IPS-11a (cell line): ENCODE data around the gene GMCL2.
A peak's percentile ranks its signal among the peaks of the same experiment; 100 is the strongest.
"Not testable (repeated sequence)": the region's sequence is repeated elsewhere in the genome, so short reads cannot be mapped to it uniquely, and the experiment has no call there.

Source experiments
- H3K4me3 ChIP-seq: one replicate; pipeline ENCODE4 v1.5.1; 2013; ENCODE audit warnings: low read depth, low read length, control low read depth

The GMCL2 gene

GRCh38 chr5:178206166-178207101 lies 19.3 kb upstream of the GMCL2 start:
- H3K4me3 ChIP-seq: peak overlapping the region; percentile 100

- peak overlapping the region; percentile 100 for H3K4me3 ChIP-seq
Measured at GRCh38 chr5:178205749-178206047, 18.5 kb upstream of the GMCL2 start.

DNA sequence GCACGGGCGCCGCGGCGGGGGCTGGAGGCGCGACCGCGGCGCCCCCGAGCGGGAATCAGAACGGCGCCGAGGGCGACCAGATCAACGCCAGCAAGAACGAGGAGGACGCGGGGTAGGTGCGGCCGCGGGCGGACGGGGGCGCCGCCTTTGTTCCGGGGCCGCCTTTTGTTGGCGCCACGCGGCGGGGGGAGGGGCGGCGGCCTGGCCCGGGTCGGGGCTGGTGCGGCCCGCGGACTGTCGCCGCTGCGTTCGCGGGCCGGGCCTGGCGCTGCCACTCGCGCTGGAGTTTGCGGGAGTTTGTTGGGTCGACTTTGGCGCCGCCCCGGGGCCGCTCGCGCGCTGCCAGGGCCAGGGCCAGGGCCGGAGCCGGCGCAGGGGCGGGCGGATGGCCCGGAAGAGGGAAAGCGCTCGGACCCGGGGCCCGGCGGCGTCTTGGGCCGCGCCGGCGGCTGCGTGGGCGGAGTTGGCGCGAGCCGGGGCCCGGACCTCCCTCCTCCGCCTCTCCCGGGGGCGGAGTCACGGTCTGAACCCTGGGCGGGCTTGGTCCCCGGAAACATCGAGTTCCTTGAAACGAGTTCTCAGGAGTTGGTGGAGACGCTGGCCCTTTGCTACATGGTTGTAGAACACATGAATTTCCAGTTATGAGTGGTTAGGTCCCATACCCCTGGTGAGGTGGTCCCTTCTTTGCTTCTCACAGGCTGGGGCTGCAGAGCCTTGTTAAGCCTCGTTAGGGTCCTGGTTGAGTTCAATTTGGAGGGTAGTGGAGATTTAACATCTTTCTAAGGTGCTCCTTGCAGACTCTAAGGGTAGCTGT lies 18.0 kb upstream of the GMCL2 start:
- peak overlapping the region; percentile 100 for H3K4me3 ChIP-seq

- peak within 1 kb of the TSS; percentile 100 for H3K4me3 ChIP-seq
Measured at GRCh38 chr5:178204182-178204934, 17.2 kb upstream of the GMCL2 start, which contains the start of gene HNRNPAB. Gene HNRNPAB (plus strand): TSS chr5:178204533. CDS start chr5:178204838, 305 bp downstream.

DNA sequence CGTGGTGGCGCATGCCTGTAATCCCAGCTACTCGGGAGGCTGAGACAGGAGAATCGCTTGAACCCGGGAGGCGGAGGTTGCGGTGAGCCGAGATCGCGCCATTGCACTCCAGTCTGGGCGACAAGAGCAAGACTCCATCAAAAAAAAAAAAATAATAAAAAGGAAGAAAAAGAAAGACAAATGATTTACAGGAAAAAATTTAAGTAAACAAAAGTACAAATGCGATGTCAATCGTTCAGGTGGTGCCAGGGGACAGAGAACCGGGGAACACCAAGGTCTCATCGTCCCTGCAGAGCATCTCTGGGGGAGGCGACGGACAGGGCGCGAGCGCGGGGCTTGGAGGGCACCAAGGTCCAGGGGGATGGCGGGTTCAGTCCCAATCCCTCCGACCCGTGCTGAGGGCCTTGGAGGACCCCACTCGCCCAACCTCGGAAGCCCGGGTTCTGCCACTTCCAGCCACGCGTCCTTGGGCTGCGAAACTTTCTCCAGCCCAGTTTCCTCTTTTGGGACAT lies 16.6 kb upstream of the GMCL2 start:
- H3K4me3 ChIP-seq: peak overlapping the region; percentile 100

GRCh38 chr5:178202541-178202940 lies 15.4 kb upstream of the GMCL2 start:
- H3K4me3 ChIP-seq: no peak overlapping the region

DNA sequence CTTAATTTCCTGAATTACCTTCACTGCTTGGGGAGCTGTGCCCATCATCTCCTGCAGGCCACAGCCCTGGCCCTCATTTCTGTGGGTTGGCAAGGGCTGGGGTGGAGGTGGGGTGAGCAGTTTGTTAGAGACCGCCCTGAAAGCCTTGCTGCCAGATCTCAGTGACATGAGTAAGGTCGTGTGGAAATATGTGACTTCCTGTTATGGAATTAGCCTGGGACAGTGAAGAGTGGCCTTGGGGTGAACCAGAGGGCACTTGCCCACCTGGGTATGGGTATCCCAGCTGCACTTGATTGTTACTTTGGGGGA lies 14.7 kb upstream of the GMCL2 start:
- H3K4me3 ChIP-seq: no peak overlapping the region

DNA sequence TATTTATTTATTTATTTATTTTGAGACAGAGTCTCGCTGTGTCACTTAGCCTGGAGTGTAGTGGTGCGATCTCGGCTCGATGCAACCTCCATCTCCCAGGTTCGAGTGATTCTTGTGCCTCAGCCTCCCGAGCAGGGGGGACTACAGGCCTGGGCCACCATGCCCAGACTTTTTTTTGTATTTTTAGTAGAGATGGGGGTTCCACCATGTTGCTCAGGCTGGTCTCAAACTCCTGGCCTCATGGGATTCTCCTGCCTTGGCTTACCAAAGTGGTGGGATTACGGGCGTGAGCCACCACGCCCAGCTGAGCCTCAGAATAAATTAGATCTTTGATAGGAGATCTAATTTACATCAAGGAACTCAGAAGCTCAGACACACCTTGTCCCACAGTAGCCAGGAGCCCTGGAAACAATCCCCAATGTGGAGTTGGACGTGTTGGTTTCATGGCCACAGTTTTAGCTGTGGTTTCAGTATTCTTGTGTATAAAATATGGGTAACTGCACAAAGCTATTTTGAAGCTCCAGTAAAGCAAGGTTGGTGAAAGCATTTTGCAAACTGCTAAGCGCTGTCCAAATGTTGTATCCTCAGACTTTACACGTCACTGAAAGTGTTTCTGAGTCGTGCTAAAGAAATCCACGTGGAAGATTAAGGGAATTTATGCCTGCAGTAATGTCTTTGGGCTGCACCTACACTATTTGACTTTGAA lies 14.2 kb upstream of the GMCL2 start:
- H3K4me3 ChIP-seq: no peak overlapping the region

DNA sequence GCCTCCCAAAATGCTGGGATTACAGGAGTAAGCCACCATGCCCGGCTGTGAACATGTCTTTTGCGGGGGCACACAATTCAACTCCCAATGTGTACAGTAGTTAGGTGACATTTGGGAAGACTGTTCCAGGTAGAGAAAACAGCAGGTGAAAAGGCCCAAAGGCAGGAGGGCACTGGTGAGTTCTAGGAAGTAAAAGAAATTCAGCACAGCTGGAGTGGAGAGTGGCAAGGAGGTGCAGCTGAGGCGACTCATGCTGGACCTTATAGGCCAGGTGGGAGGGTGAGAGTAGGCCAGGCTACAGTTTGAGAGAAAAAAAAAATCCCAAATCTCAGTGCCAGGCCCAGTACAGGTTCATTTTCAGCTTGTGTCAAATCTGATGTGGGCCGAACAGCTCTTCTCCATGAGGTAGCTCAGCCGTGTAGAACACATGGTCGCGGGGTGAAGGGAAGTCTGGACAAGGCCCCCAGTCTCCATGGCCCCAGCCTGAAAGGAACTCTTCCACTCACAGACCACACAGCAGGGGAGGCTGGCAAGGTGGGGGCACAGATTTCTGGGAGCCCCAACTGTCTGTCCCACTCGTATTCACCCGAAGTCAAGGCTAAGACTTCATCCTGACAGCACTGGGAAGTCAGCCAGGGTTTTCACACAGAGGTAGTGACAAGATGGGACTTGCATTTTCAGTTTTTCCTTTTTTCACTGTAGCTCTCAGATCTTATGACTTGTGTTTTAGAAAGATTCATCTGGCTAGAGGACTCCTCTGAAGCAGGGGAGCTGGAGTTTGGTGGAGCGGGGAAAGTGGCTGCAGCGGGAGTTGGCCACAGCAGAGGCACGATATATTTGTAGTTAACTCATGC lies 12.6 kb upstream of the GMCL2 start:
- H3K4me3 ChIP-seq: no peak overlapping the region

GRCh38 chr5:178198706-178199105 lies 11.5 kb upstream of the GMCL2 start:
- H3K4me3 ChIP-seq: no peak overlapping the region

DNA sequence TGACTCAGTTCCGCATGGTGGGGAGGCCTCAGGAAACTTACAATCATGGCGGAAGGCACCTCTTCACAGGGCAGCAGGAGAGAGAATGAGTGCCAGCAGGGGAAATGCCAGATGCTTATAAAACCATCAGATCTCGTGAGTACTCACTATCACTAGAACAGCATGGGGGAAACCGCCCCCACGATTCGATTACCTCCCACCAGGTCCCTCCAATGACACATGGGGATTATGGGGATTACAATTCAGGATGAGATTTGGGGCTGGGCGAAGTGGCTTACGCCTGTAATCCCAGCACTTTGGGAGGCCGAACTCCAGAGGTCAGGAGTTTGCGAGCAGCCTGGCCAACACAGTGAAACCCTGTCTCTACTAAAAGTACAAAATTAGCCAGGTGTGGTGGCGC lies 11.0 kb upstream of the GMCL2 start:
- not testable (repeated sequence) for H3K4me3 ChIP-seq

DNA sequence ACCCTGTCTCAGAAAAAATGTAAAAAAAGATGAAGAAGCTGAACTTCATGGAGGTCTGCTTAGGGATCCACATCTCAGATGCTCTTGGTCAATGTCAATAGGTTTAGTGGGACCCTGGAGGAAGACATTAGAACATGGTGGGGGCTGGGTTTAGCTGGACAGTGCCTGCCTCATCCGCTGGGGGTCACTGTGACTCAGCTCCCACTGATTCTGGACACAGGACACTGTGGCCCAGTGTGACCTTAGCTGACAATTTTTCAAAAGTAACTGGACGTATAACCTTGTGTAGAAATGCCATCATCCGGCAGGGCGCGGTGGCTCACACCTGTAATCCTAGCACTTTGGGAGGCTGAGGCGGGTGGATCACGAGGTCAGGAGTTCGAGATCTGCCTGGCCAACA lies 9.8 kb upstream of the GMCL2 start:
- no peak overlapping the region for H3K4me3 ChIP-seq

GRCh38 chr5:178196281-178196812 lies 9.2 kb upstream of the GMCL2 start:
- H3K4me3 ChIP-seq: no peak overlapping the region

- no peak overlapping the region for H3K4me3 ChIP-seq
Measured at GRCh38 chr5:178194026-178194425, 6.9 kb upstream of the GMCL2 start.

- no peak overlapping the region for H3K4me3 ChIP-seq
Measured at GRCh38 chr5:178193251-178193809, 6.2 kb upstream of the GMCL2 start.

- H3K4me3 ChIP-seq: no peak overlapping the region
Measured at GRCh38 chr5:178192787-178193186, 5.6 kb upstream of the GMCL2 start.

DNA sequence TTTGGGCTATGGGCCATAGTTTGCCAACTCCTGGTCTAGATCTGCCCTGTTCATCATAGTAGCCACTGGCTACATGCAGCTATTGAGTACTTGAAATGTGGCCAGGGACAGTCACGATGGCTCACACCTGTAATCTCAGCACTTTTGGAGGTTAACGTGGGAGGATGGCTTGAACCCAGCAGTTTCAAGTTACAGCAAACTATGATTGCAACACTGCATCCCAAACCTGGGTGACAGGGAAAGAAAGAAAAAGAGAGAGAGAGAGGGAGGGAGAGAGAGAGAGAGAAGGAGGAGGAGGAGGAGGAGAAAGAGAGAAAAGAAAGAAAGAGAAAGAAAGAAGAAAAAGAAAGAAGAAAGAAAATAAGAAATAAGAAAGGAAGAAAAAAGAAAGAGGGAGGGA lies 5.1 kb upstream of the GMCL2 start:
- H3K4me3 ChIP-seq: no peak overlapping the region

DNA sequence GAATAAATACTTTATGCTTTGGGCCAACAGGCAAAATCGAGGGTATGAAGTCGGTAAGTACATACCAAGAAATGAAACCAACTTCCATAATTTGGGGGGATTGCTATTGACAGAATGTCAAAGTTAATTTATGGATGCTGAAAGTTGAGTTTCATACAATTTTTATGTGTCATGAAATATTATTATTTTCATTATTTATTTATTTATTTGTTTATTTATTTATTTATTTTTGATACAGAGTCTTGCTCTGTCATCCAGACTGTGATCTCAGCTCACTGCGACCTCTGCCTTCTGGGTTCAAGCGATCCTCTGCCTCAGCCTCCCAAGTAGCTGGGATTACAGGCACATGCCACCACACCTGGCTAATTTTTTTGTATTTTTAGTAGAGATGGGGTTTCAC lies 4.5 kb upstream of the GMCL2 start:
- no peak overlapping the region for H3K4me3 ChIP-seq

- H3K4me3 ChIP-seq: no peak overlapping the region
Measured at GRCh38 chr5:178189433-178189832, 2.3 kb upstream of the GMCL2 start.
